ENCODE results near the gene SPEM1. TPM values are rescaled to one million over a fixed set of nuclear protein-coding genes. Genes with fewer than 3 reads are reported as not detected.

The SPEM1 gene
- total RNA-seq, 3 donors from 2014 or later: not detected

GRCh38 chr17:7413346-7413985 is 6.7 kb upstream of the SPEM1 start:
- TF ChIP-seq POLR2AphosphoS5 (IDR thresholded peaks at IDR 0.05) (no peak), CTCF (IDR thresholded peaks at IDR 0.05) (no peak), POLR2A (IDR thresholded peaks at IDR 0.05) (no peak)
- Histone ChIP-seq H3K4me3 (no peak overlapping the region), H3K27ac (peak overlapping the region; percentile 13 to 83), H3K36me3 (no peaks in the 10 kb centered on the region), H3K9me3 (no peaks in the 10 kb centered on the region), H3K27me3 (no peaks in the 10 kb centered on the region), H3K4me1 (no peaks in the 10 kb centered on the region)
- DNase-seq (ENCODE audit: low spot score in 2 of 2): no peak
- intact Hi-C loops (cut with DNase I; ENCODE audit: low total_unique reads): no loop called here

- H3K4me1 ChIP-seq: no peaks in the 10 kb centered on the region
- intact Hi-C loops (cut with DNase I; ENCODE audit: low total_unique reads): no loop called here
- DNase-seq (ENCODE audit: low spot score in 2 of 2): no peak
- TF ChIP-seq POLR2AphosphoS5 (IDR thresholded peaks at IDR 0.05) (no peak), POLR2A (IDR thresholded peaks at IDR 0.05) (no peak), CTCF (IDR thresholded peaks at IDR 0.05) (no peak)
- H3K4me3 ChIP-seq: no peak overlapping the region
- H3K9me3 ChIP-seq: no peaks in the 10 kb centered on the region
- no peak overlapping the region for H3K27ac ChIP-seq
- H3K27me3 ChIP-seq: no peaks in the 10 kb centered on the region
- H3K36me3 ChIP-seq: no peaks in the 10 kb centered on the region
Measured at GRCh38 chr17:7414837-7415236, 5.3 kb upstream of the SPEM1 start.

- no peaks in the 10 kb centered on the region for H3K4me1 ChIP-seq
- no peaks in the 10 kb centered on the region for H3K9me3 ChIP-seq
- H3K4me3 ChIP-seq: no peak overlapping the region
- H3K27me3 ChIP-seq: no peaks in the 10 kb centered on the region
- DNase-seq (ENCODE audit: low spot score in 2 of 2): no peak
- intact Hi-C loops (cut with DNase I; ENCODE audit: low total_unique reads): no loop called here
- no peak for TF ChIP-seq CTCF (IDR thresholded peaks at IDR 0.05)
- TF ChIP-seq POLR2AphosphoS5 (IDR thresholded peaks at IDR 0.05): no peak
- TF ChIP-seq POLR2A (IDR thresholded peaks at IDR 0.05): no peak
- no peaks in the 10 kb centered on the region for H3K36me3 ChIP-seq
- H3K27ac ChIP-seq: no peak overlapping the region
Measured at GRCh38 chr17:7415784-7416183, 4.3 kb upstream of the SPEM1 start.

GRCh38 chr17:7416323-7416722 is 3.8 kb upstream of the SPEM1 start:
- Histone ChIP-seq H3K4me1 (no peaks in the 10 kb centered on the region), H3K27ac (no peak overlapping the region), H3K9me3 (no peaks in the 10 kb centered on the region), H3K27me3 (no peaks in the 10 kb centered on the region), H3K4me3 (no peak overlapping the region), H3K36me3 (no peaks in the 10 kb centered on the region)
- intact Hi-C loops (cut with DNase I; ENCODE audit: low total_unique reads): no loop called here
- DNase-seq (ENCODE audit: low spot score in 2 of 2): no peak
- TF ChIP-seq POLR2AphosphoS5 (IDR thresholded peaks at IDR 0.05) (no peak), POLR2A (IDR thresholded peaks at IDR 0.05) (no peak), CTCF (IDR thresholded peaks at IDR 0.05) (no peak)

- TF ChIP-seq POLR2AphosphoS5 (IDR thresholded peaks at IDR 0.05) (no peak), POLR2A (IDR thresholded peaks at IDR 0.05) (no peak), CTCF (IDR thresholded peaks at IDR 0.05) (no peak)
- Histone ChIP-seq H3K4me1 (no peaks in the 10 kb centered on the region), H3K9me3 (no peaks in the 10 kb centered on the region), H3K27ac (no peak overlapping the region), H3K27me3 (no peaks in the 10 kb centered on the region), H3K4me3 (no peak overlapping the region), H3K36me3 (no peaks in the 10 kb centered on the region)
- DNase-seq (ENCODE audit: low spot score in 2 of 2): no peak
- intact Hi-C loops (cut with DNase I; ENCODE audit: low total_unique reads): no loop called here
Measured at GRCh38 chr17:7417056-7417655, 3.0 kb upstream of the SPEM1 start.
